Prostate gland (tissue), 2 donors: ENCODE results near the gene ITGA3. TPM values are rescaled to one million over a fixed set of nuclear protein-coding genes. Genes with fewer than 3 reads are reported as not detected.

Experiments used
- DNase-seq: peaks from one replicate; pipeline ENCODE4 v3.0.0-alpha.2; 2019; ENCODE audit warnings: low spot score
- H3K27ac ChIP-seq, 2 donors: fragments of 200-600 bp; sonication (generic); 2 replicates each; pipeline ENCODE4 v1.5.1; 2017 to 2019
- H3K27me3 ChIP-seq: fragments of 200-600 bp; sonication (generic); replicated peaks from 2 replicates; pipeline ENCODE4 v1.5.1; 2019; ENCODE audit not compliant: insufficient read depth
- H3K36me3 ChIP-seq, 2 donors: fragments of 200-600 bp; sonication (generic); 1 replicate in 1 of 2; 2 replicates in 1 of 2; pipeline versions ENCODE4 v1.5.1 to v1.8.1; 2017 to 2019
- H3K4me1 ChIP-seq: fragments of 200-600 bp; sonication (generic); replicated peaks from 2 replicates; pipeline ENCODE4 v1.5.1; 2019
- H3K4me3 ChIP-seq, 2 donors: fragments of 200-600 bp; sonication (generic); 2 replicates each; pipeline ENCODE4 v1.5.1; 2017 to 2019
- H3K9me3 ChIP-seq: fragments of 200-600 bp; sonication (generic); 2 replicates; pipeline ENCODE4 v1.5.1; 2017
- CTCF ChIP-seq, 4 experiments: fragments of 200-600 bp in 2 of 4; fragments of 450-650 bp in 2 of 4; sonication (generic) in 2 of 4; IDR thresholded peaks; 1 replicate in 3 of 4; 2 replicates in 1 of 4; pipeline ENCODE4 v1.5.1; 2016 to 2019; ENCODE audit warnings: antibody characterized with exemption in 4 of 4, mild to moderate bottlenecking in 2 of 4, moderate library complexity in 2 of 4
- POLR2A ChIP-seq: fragments of 450-650 bp; IDR thresholded peaks from one replicate; pipeline ENCODE4 v1.6.1; 2016; ENCODE audit warnings: antibody characterized with exemption, mild to moderate bottlenecking
- POLR2AphosphoS5 ChIP-seq: sonication (generic); formaldehyde crosslinking; IDR thresholded peaks from one replicate; pipeline ENCODE4 v1.6.1; 2017; ENCODE audit warnings: antibody characterized with exemption
- WGBS: methylation state at CpG from one replicate; pipeline ENCODE4 v1.1.5; 2018; 5-methylcytosine and 5-hydroxymethylcytosine counted together
- intact Hi-C: fragments of 100-400 bp; cut with DNase I; formaldehyde crosslinking; loops from one replicate; pipeline ENCODE4 v1.14.2; 2022
- total RNA-seq, 2 donors: library from RNA; depleted of rRNA; stranded (reverse); fragments of >200 nt; gene quantifications; one replicate each; pipeline ENCODE4 v1.1.0, GENCODE V29; 2016

ITGA3 gene
- total RNA-seq, 2 donors from 2014 or later, result 67.0 to 71.3 TPM

- Histone ChIP-seq H3K9me3 (no peaks in the 10 kb centered on the region), H3K36me3 (no peaks in the 10 kb centered on the region), H3K27ac (no peak overlapping the region), H3K27me3 (no peaks in the 10 kb centered on the region), H3K4me3 (no peak overlapping the region), H3K4me1 (peaks cover 10% of the 10 kb centered on the region)
- TF ChIP-seq CTCF (IDR thresholded peaks at IDR 0.05) (no peak), POLR2A (no peak), POLR2AphosphoS5 (no peak)
- DNase-seq, result no peak
- intact Hi-C loops, result no loop called here
- WGBS, result 89% methylated on average over 6 of the region's 6 CpGs
Observed at GRCh38 chr17:50047083-50047482, 8.8 kb upstream of the ITGA3 start.

- H3K4me3 ChIP-seq, result no peak overlapping the region
- intact Hi-C loops, result no loop called here
- TF ChIP-seq POLR2A (no peak), CTCF (IDR thresholded peaks at IDR 0.05) (no peak), POLR2AphosphoS5 (no peak)
- no peaks in the 10 kb centered on the region for H3K27me3 ChIP-seq
- peaks cover 10% of the 10 kb centered on the region for H3K4me1 ChIP-seq
- DNase-seq, result no peak
- H3K9me3 ChIP-seq, result no peaks in the 10 kb centered on the region
- WGBS, result 63% methylated on average over 9 of the region's 9 CpGs
- no peaks in the 10 kb centered on the region for H3K36me3 ChIP-seq
- H3K27ac ChIP-seq, result no peak overlapping the region
Observed at GRCh38 chr17:50047488-50048126, 8.3 kb upstream of the ITGA3 start.

- no peak for DNase-seq
- WGBS, result 73% methylated on average over 17 of the region's 17 CpGs
- intact Hi-C loops, result no loop called here
- Histone ChIP-seq H3K27ac (no peak overlapping the region), H3K36me3 (no peaks in the 10 kb centered on the region), H3K4me1 (peaks cover 10% of the 10 kb centered on the region), H3K27me3 (no peaks in the 10 kb centered on the region), H3K9me3 (no peaks in the 10 kb centered on the region), H3K4me3 (no peak overlapping the region)
- TF ChIP-seq CTCF (IDR thresholded peaks at IDR 0.05) (no peak), POLR2AphosphoS5 (no peak), POLR2A (no peak)
Observed at GRCh38 chr17:50048146-50048720, 7.7 kb upstream of the ITGA3 start.

- H3K4me1 ChIP-seq, result peaks cover 10% of the 10 kb centered on the region
- 78% methylated on average over 4 of the region's 4 CpGs for WGBS
- DNase-seq, result no peak
Observed at GRCh38 chr17:50048988-50049387, 6.9 kb upstream of the ITGA3 start.

More at GRCh38 chr17:50048988-50049387, 6.9 kb upstream of the ITGA3 start:
- TF ChIP-seq POLR2A, result no peak
- no peak for TF ChIP-seq POLR2AphosphoS5
- TF ChIP-seq CTCF (IDR thresholded peaks at IDR 0.05), result no peak
- H3K9me3 ChIP-seq, result no peaks in the 10 kb centered on the region
- intact Hi-C loops, result no loop called here
- no peak overlapping the region for H3K4me3 ChIP-seq
- H3K36me3 ChIP-seq, result no peaks in the 10 kb centered on the region
- H3K27ac ChIP-seq, result no peak overlapping the region
- H3K27me3 ChIP-seq, result no peaks in the 10 kb centered on the region
